ENCODE data around the gene PLVAP. TPM values are rescaled to one million over a fixed set of nuclear protein-coding genes. Genes with fewer than 3 reads are reported as not detected.
A peak's percentile ranks its signal among the peaks of the same experiment; 100 is the strongest.

Gene PLVAP
- total RNA-seq, 1 experiment from 2014 or later: 0.08 TPM

GRCh38 chr19:17309965-17310461 lies 67.1 kb downstream of the PLVAP start:
- in situ Hi-C loops (cut with HindIII; ENCODE audit: low pct_unique_long_range_greater_than_20kb, low sequenced_read_pairs): no loop called here
- peak overlapping the region; percentile 81 to 91 for H3K4me3 ChIP-seq (ENCODE audit: low read depth in 2 of 2, low read length in 2 of 2)
- no peaks in the 10 kb centered on the region for H3K9me3 ChIP-seq (ENCODE audit: control insufficient read depth, insufficient read depth, low read depth, low read length)
- peak overlapping the region; percentile 92 for H3K27ac ChIP-seq (ENCODE audit: low read length)
- POLR2A ChIA-PET: no interaction called here
- BruUV-seq (replicated peaks): no TSS peak
- ATAC-seq (no peak), DNase-seq (ENCODE audit: low read depth, low spot score) (no peak)
- TF ChIP-seq POLR2AphosphoS5 (IDR thresholded peaks at IDR 0.05; ENCODE audit: low read depth, low read length) (no peak), CTCF (IDR thresholded peaks at IDR 0.05) (no peak), TCF7L2 (IDR thresholded peaks at IDR 0.05; ENCODE audit: low read depth, low read length) (no peak), REST (IDR thresholded peaks at IDR 0.05; ENCODE audit: insufficient read depth in 1 of 2, low read depth in 2 of 2, low read length in 1 of 2) (no peak), SIN3A (IDR thresholded peaks at IDR 0.05; ENCODE audit: borderline replicate concordance, insufficient read depth, low read depth, low read length) (peak; percentile 23; the same call in 1 of the 2 replicates)
- peaks cover 7% of the 10 kb centered on the region for H3K36me3 ChIP-seq (ENCODE audit: control insufficient read depth, insufficient read depth, low read length)
- CTCF ChIA-PET: interaction anchor here (0.5 to 0.6 kb wide), 2 partner anchors 16 to 650 kb away, joined by 3 to 4 read pairs; no protein-coding TSS in a partner anchor
- peaks cover 29% of the 10 kb centered on the region for H3K4me1 ChIP-seq (ENCODE audit: control insufficient read depth, insufficient read depth, low read length)
- intact Hi-C loops (cut with micrococcal nuclease; ENCODE audit: unreplicated experiment): loop anchor here (10.0 kb wide), 1 partner anchor 1085 kb away; the partner anchor contains the start of gene LRRC25
- no peaks in the 10 kb centered on the region for H3K27me3 ChIP-seq (ENCODE audit: control insufficient read depth, insufficient read depth, low read length)

GRCh38 chr19:17309198-17309964 lies 67.8 kb downstream of the PLVAP start, which contains the start of gene DDA1:
Gene DDA1 (plus strand): TSS chr19:17309563. CDS start chr19:17309655, 92 bp downstream.
- no peak for TF ChIP-seq REST (IDR thresholded peaks at IDR 0.05; ENCODE audit: insufficient read depth in 1 of 2, low read depth in 2 of 2, low read length in 1 of 2)
- TF ChIP-seq SIN3A (IDR thresholded peaks at IDR 0.05; ENCODE audit: borderline replicate concordance, insufficient read depth, low read depth, low read length): peak; percentile 52; the same call in 1 of the 2 replicates
- TF ChIP-seq CTCF (IDR thresholded peaks at IDR 0.05): no peak
- peak; percentile 60 for TF ChIP-seq POLR2AphosphoS5 (IDR thresholded peaks at IDR 0.05; ENCODE audit: low read depth, low read length)
- 0 out of 2 replicates have a peak, but pooled peaks have one; percentile 47 for TF ChIP-seq TCF7L2 (IDR thresholded peaks at IDR 0.05; ENCODE audit: low read depth, low read length)
- Histone ChIP-seq H3K27me3 (ENCODE audit: control insufficient read depth, insufficient read depth, low read length) (no peaks in the 10 kb centered on the region), H3K9me3 (ENCODE audit: control insufficient read depth, insufficient read depth, low read depth, low read length) (no peaks in the 10 kb centered on the region), H3K4me3 (ENCODE audit: low read depth in 2 of 2, low read length in 2 of 2) (peak within 1 kb of the TSS; percentile 81 to 91), H3K36me3 (ENCODE audit: control insufficient read depth, insufficient read depth, low read length) (peaks cover 7% of the 10 kb centered on the region), H3K4me1 (ENCODE audit: control insufficient read depth, insufficient read depth, low read length) (peaks cover 35% of the 10 kb centered on the region), H3K27ac (ENCODE audit: low read length) (peak within 1 kb of the TSS; percentile 92)
- ATAC-seq: peak; percentile 86
- POLR2A ChIA-PET: interaction anchor here (0.6 kb wide), 1 partner anchor 122 kb away, joined by 4 read pairs; no protein-coding TSS in a partner anchor
- BruUV-seq (replicated peaks): TSS peak; percentile 76
- in situ Hi-C loops (cut with HindIII; ENCODE audit: low pct_unique_long_range_greater_than_20kb, low sequenced_read_pairs): no loop called here
- CTCF ChIA-PET: interaction anchor here (0.5 to 0.8 kb wide), 2 partner anchors 28 to 34 kb away, joined by 4 to 11 read pairs; partner anchors contain the start of gene ANKLE1
- DNase-seq (ENCODE audit: low read depth, low spot score): peak; percentile 98
- intact Hi-C loops (cut with micrococcal nuclease; ENCODE audit: unreplicated experiment): loop anchor here (10.0 kb wide), 1 partner anchor 1085 kb away; the partner anchor contains the start of gene LRRC25
